Ovary (tissue), 3 donors: ENCODE measurements around the gene PKD2.

ENCODE experiments used
- CTCF ChIP-seq, 3 donors: fragments of 450-650 bp in 2 of 3; fragments of 200-600 bp in 1 of 3; IDR thresholded peaks; one replicate each; pipeline versions ENCODE4 v1.5.1 to v1.8.0; 2016 to 2022; ENCODE audit warnings: antibody characterized with exemption in 3 of 3, mild to moderate bottlenecking in 1 of 3
- EP300 ChIP-seq: sonication (generic); formaldehyde crosslinking; IDR thresholded peaks from one replicate; pipeline ENCODE4 v1.6.1; 2017; ENCODE audit warnings: antibody characterized with exemption
- POLR2A ChIP-seq: fragments of 450-650 bp; IDR thresholded peaks from one replicate; pipeline ENCODE4 v1.6.1; 2017; ENCODE audit warnings: antibody characterized with exemption, mild to moderate bottlenecking, moderate library complexity
- donor health status: DM: no; HTN: no; CAD: no.

- no peak for TF ChIP-seq CTCF (IDR thresholded peaks at IDR 0.05)
- TF ChIP-seq EP300 = no peak
- no peak for TF ChIP-seq POLR2A
Observed at GRCh38 chr4:87965501-87965975, 41.9 kb upstream of the PKD2 start.
